HEK293 (cell line): ENCODE measurements around the gene ACYP1.

Experiments
- CTCF ChIA-PET: fragments of 350-600 bp; formaldehyde crosslinking; extraction: SDS; loops from one replicate; lab custom pipeline; 2021; ENCODE audit warnings: antibody characterized with exemption; lab: Yijun Ruan, JAX
- POLR2A ChIA-PET: fragments of 300-600 bp; formaldehyde crosslinking; extraction: SDS; loops from one replicate; lab custom pipeline; 2020; ENCODE audit warnings: antibody characterized with exemption, inconsistent platforms; lab: Yijun Ruan, JAX
- H3K27ac ChIP-seq: fragments of 200-500 bp; sonication (Bioruptor generic); 2 replicates; pipeline ENCODE4 v1.5.1; 2014; ENCODE audit warnings: low read depth, low read length, control low read depth, inconsistent platforms; ENCODE audit errors: extremely low read depth
- H3K36me3 ChIP-seq, 2 experiments: fragments of 200-500 bp in 1 of 2; sonication (Bioruptor generic) in 1 of 2; 1 replicate in 1 of 2; 2 replicates in 1 of 2; pipeline ENCODE4 v1.5.1; 2014 to 2017; ENCODE audit warnings: inconsistent platforms in 2 of 2, low read length in 2 of 2; ENCODE audit not compliant: control insufficient read depth in 2 of 2, insufficient read depth in 1 of 2
- H3K4me1 ChIP-seq: fragments of 200-500 bp; sonication (Bioruptor generic); 2 replicates; pipeline ENCODE4 v1.5.1; 2014; ENCODE audit warnings: mild to moderate bottlenecking, low read length, inconsistent platforms; ENCODE audit not compliant: control insufficient read depth, insufficient read depth
- H3K4me3 ChIP-seq: 2 replicates; pipeline ENCODE4 v1.5.1; 2011; ENCODE audit warnings: low read depth, mild to moderate bottlenecking, control low read depth, low read length, moderate library complexity
- H3K9me3 ChIP-seq: fragments of 200-500 bp; sonication (Bioruptor generic); 2 replicates; pipeline ENCODE4 v1.5.1; 2014; ENCODE audit warnings: low read depth, low read length, inconsistent platforms; ENCODE audit not compliant: control insufficient read depth, insufficient read depth
- AEBP2 ChIP-seq: fragments of 450-650 bp; formaldehyde crosslinking; IDR thresholded peaks from 2 replicates; pipeline ENCODE4 v1.5.1; 2016; ENCODE audit warnings: missing biosample characterization, missing genetic modification characterization, borderline replicate concordance
- ELK4 ChIP-seq: IDR thresholded peaks from 2 replicates; pipeline ENCODE4 v1.6.1; 2011; ENCODE audit warnings: mild to moderate bottlenecking, low read depth, low read length, borderline replicate concordance
- KLF10 ChIP-seq: fragments of 450-650 bp; IDR thresholded peaks from 2 replicates; pipeline ENCODE4 v1.5.1; 2018; ENCODE audit warnings: missing biosample characterization, mild to moderate bottlenecking, missing genetic modification characterization
- OSR2 ChIP-seq: fragments of 450-650 bp; formaldehyde crosslinking; IDR thresholded peaks from 2 replicates; pipeline ENCODE4 v1.5.1; 2016; ENCODE audit warnings: missing biosample characterization, missing genetic modification characterization
- PRDM1 ChIP-seq: fragments of 450-650 bp; formaldehyde crosslinking; IDR thresholded peaks from 2 replicates; pipeline ENCODE4; 2016; ENCODE audit warnings: missing biosample characterization, missing genetic modification characterization
- PRDM6 ChIP-seq: fragments of 450-650 bp; formaldehyde crosslinking; IDR thresholded peaks from 2 replicates; pipeline ENCODE4 v1.5.1; 2017; ENCODE audit warnings: missing biosample characterization, missing genetic modification characterization
- SALL2 ChIP-seq: fragments of 450-650 bp; formaldehyde crosslinking; IDR thresholded peaks from 2 replicates; pipeline ENCODE4 v1.5.0; 2017; ENCODE audit warnings: missing biosample characterization, mild to moderate bottlenecking, missing genetic modification characterization, borderline replicate concordance
- SP3 ChIP-seq: fragments of 450-650 bp; formaldehyde crosslinking; IDR thresholded peaks from 2 replicates; pipeline ENCODE4 v1.5.1; 2016; ENCODE audit warnings: missing biosample characterization, missing genetic modification characterization
- ZBTB17 ChIP-seq: fragments of 450-650 bp; formaldehyde crosslinking; IDR thresholded peaks from 2 replicates; pipeline ENCODE4 v1.5.1; 2016; ENCODE audit warnings: missing biosample characterization, missing genetic modification characterization
- ZBTB7A ChIP-seq: fragments of 450-650 bp; formaldehyde crosslinking; IDR thresholded peaks from 2 replicates; pipeline ENCODE4 v1.5.1; 2016; ENCODE audit warnings: low read depth, missing biosample characterization, missing genetic modification characterization
- ZNF157 ChIP-seq: fragments of 450-650 bp; formaldehyde crosslinking; IDR thresholded peaks from 2 replicates; pipeline ENCODE4 v1.5.1; 2016; ENCODE audit warnings: missing biosample characterization, missing genetic modification characterization
- ZNF2 ChIP-seq: fragments of 450-650 bp; formaldehyde crosslinking; IDR thresholded peaks from 2 replicates; pipeline ENCODE4 v1.5.1; 2016; ENCODE audit warnings: missing biosample characterization, missing genetic modification characterization
- ZNF239 ChIP-seq: fragments of 450-650 bp; formaldehyde crosslinking; IDR thresholded peaks from 2 replicates; pipeline ENCODE4 v1.5.1; 2016; ENCODE audit warnings: missing biosample characterization, missing genetic modification characterization
- ZNF280D ChIP-seq: fragments of 450-650 bp; formaldehyde crosslinking; IDR thresholded peaks from 2 replicates; pipeline ENCODE4 v1.5.1; 2016; ENCODE audit warnings: missing biosample characterization, missing genetic modification characterization
- ZNF341 ChIP-seq: fragments of 450-650 bp; formaldehyde crosslinking; IDR thresholded peaks from 2 replicates; pipeline ENCODE4; 2016; ENCODE audit warnings: low read depth, missing biosample characterization, missing genetic modification characterization
- ZNF416 ChIP-seq: fragments of 450-650 bp; formaldehyde crosslinking; IDR thresholded peaks from 2 replicates; pipeline ENCODE4 v1.5.1; 2016; ENCODE audit warnings: missing biosample characterization, missing genetic modification characterization
- ZNF423 ChIP-seq: fragments of 450-650 bp; formaldehyde crosslinking; IDR thresholded peaks from 2 replicates; pipeline ENCODE4 v1.5.1; 2016; ENCODE audit warnings: missing biosample characterization, missing genetic modification characterization
- ZNF426 ChIP-seq: fragments of 450-650 bp; formaldehyde crosslinking; IDR thresholded peaks from 2 replicates; pipeline ENCODE4 v1.5.1; 2017; ENCODE audit warnings: missing biosample characterization, missing genetic modification characterization, mild to moderate bottlenecking, inconsistent platforms, moderate library complexity
- ZNF555 ChIP-seq: fragments of 450-650 bp; formaldehyde crosslinking; conservative IDR thresholded peaks from 2 replicates; pipeline ENCODE4 v1.5.1; 2017; ENCODE audit warnings: missing biosample characterization, mild to moderate bottlenecking, missing genetic modification characterization, inconsistent platforms
- ZNF561 ChIP-seq: fragments of 450-650 bp; IDR thresholded peaks from 2 replicates; pipeline ENCODE4 v1.5.1; 2018; ENCODE audit warnings: missing biosample characterization, missing genetic modification characterization, borderline replicate concordance
- ZNF580 ChIP-seq: fragments of 450-650 bp; formaldehyde crosslinking; IDR thresholded peaks from 2 replicates; pipeline ENCODE4 v1.5.1; 2016; ENCODE audit warnings: missing biosample characterization, missing genetic modification characterization
- ZNF585B ChIP-seq: fragments of 450-650 bp; formaldehyde crosslinking; IDR thresholded peaks from 2 replicates; pipeline ENCODE4 v1.5.1; 2016; ENCODE audit warnings: missing biosample characterization, missing genetic modification characterization
- ZNF596 ChIP-seq: fragments of 450-650 bp; IDR thresholded peaks from 2 replicates; pipeline ENCODE4 v1.5.0; 2018; ENCODE audit warnings: missing biosample characterization, mild to moderate bottlenecking, missing genetic modification characterization, moderate library complexity
- ZNF629 ChIP-seq: fragments of 450-650 bp; formaldehyde crosslinking; IDR thresholded peaks from 2 replicates; pipeline ENCODE4 v1.5.1; 2017; ENCODE audit warnings: missing biosample characterization, missing genetic modification characterization
- ZSCAN18 ChIP-seq: fragments of 450-650 bp; formaldehyde crosslinking; IDR thresholded peaks from 2 replicates; pipeline ENCODE4 v1.5.1; 2016; ENCODE audit warnings: missing biosample characterization, missing genetic modification characterization
- ZSCAN23 ChIP-seq: fragments of 450-650 bp; formaldehyde crosslinking; IDR thresholded peaks from 2 replicates; pipeline ENCODE4 v1.5.1; 2016; ENCODE audit warnings: missing biosample characterization, missing genetic modification characterization
- ZSCAN5A ChIP-seq: fragments of 450-650 bp; formaldehyde crosslinking; IDR thresholded peaks from 2 replicates; pipeline ENCODE4 v1.5.1; 2016; ENCODE audit warnings: missing biosample characterization, missing genetic modification characterization

Gene ACYP1

GRCh38 chr14:75068294-75069120 lies 4.7 kb upstream of the ACYP1 start:
- Histone ChIP-seq H3K27ac (peak overlapping the region; percentile 78), H3K36me3 (no peaks in the 10 kb centered on the region), H3K4me3 (peak overlapping the region; percentile 60), H3K4me1 (peaks cover 5% of the 10 kb centered on the region), H3K9me3 (no peaks in the 10 kb centered on the region)
- POLR2A ChIA-PET = interaction anchor here (0.6 to 1.4 kb wide), 3 partner anchors 44 to 575 kb away, joined by 3 to 5 read pairs (median 3); partner anchors contain the start of genes NEK9 and NPC2
- CTCF ChIA-PET = interaction anchor here (0.6 to 0.7 kb wide), 2 partner anchors 11 to 638 kb away, joined by 3 read pairs; no protein-coding TSS in a partner anchor
- no peak for TF ChIP-seq ZNF561
- no peak for TF ChIP-seq ZNF341 (tag by site-specific recombination)
- TF ChIP-seq ZNF239 (tag by site-specific recombination) = no peak
- no peak for TF ChIP-seq ZNF596 (tag by site-specific recombination)
- peak; percentile 65; the same call in 1 of the 2 replicates for TF ChIP-seq PRDM6 (tag by site-specific recombination)
- TF ChIP-seq ZBTB7A (tag by site-specific recombination) = no peak
- TF ChIP-seq KLF10 = no peak
- TF ChIP-seq ZNF2 (tag by site-specific recombination) = no peak
- no peak for TF ChIP-seq ZNF423
- no peak for TF ChIP-seq SP3 (tag by site-specific recombination)
- no peak for TF ChIP-seq ZSCAN18
- peak; percentile 89 for TF ChIP-seq PRDM1 (tag by site-specific recombination)
- TF ChIP-seq OSR2 (tag by site-specific recombination) = no peak
- no peak for TF ChIP-seq ZNF157 (tag by site-specific recombination)
- TF ChIP-seq ZSCAN23 (tag by site-specific recombination) = no peak
- no peak for TF ChIP-seq ZNF416
- no peak for TF ChIP-seq ZNF580 (tag by site-specific recombination)
- TF ChIP-seq ZNF426 = no peak
- TF ChIP-seq ZNF280D = no peak
- TF ChIP-seq ZNF555 (tag by site-specific recombination) = no peak
- no peak for TF ChIP-seq AEBP2
- TF ChIP-seq ELK4 = no peak
- TF ChIP-seq ZSCAN5A = no peak
- TF ChIP-seq ZNF585B = no peak
- 0 out of 2 replicates have a peak, but pooled peaks have one; percentile 31 for TF ChIP-seq ZNF629 (tag by site-specific recombination)
- TF ChIP-seq ZBTB17 = 0 out of 2 replicates have a peak, but pooled peaks have one; percentile 34
- no peak for TF ChIP-seq SALL2 (tag by site-specific recombination)
